Measurements from ENCODE around the gene HACD1.

The HACD1 gene

GRCh38 chr10:17606547-17607040, 10.6 kb downstream of the HACD1 start:
- no peaks in the 10 kb centered on the region for H3K79me2 ChIP-seq (ENCODE audit: insufficient read depth, low read length)
- no peak overlapping the region for H2AFZ ChIP-seq (ENCODE audit: low read depth, low read length, severe bottlenecking)
- no peaks in the 10 kb centered on the region for H3K9me2 ChIP-seq (replicated peaks; ENCODE audit: insufficient read depth, low read length)
- H3K36me3 ChIP-seq (ENCODE audit: low read length): no peaks in the 10 kb centered on the region
- TF ChIP-seq, protein P1, sequence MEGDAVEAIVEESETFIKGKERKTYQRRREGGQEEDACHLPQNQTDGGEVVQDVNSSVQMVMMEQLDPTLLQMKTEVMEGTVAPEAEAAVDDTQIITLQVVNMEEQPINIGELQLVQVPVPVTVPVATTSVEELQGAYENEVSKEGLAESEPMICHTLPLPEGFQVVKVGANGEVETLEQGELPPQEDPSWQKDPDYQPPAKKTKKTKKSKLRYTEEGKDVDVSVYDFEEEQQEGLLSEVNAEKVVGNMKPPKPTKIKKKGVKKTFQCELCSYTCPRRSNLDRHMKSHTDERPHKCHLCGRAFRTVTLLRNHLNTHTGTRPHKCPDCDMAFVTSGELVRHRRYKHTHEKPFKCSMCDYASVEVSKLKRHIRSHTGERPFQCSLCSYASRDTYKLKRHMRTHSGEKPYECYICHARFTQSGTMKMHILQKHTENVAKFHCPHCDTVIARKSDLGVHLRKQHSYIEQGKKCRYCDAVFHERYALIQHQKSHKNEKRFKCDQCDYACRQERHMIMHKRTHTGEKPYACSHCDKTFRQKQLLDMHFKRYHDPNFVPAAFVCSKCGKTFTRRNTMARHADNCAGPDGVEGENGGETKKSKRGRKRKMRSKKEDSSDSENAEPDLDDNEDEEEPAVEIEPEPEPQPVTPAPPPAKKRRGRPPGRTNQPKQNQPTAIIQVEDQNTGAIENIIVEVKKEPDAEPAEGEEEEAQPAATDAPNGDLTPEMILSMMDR (IDR thresholded peaks at IDR 0.05; ENCODE audit: insufficient read depth, low read length, poor library complexity, severe bottlenecking): no peak
- no peak for TF ChIP-seq EZH2phosphoT487 (conservative IDR thresholded peaks at IDR 0.05; ENCODE audit: low read length)
- no peak overlapping the region for H3K9ac ChIP-seq (ENCODE audit: low read length)
- H3K4me2 ChIP-seq (ENCODE audit: low read depth, low read length, poor library complexity, severe bottlenecking): no peak overlapping the region
- no peak overlapping the region for H3K4me3 ChIP-seq (ENCODE audit: insufficient read depth, low read length, poor library complexity, severe bottlenecking)
- no peaks in the 10 kb centered on the region for H3K27me3 ChIP-seq (ENCODE audit: low read length)
- H3K27ac ChIP-seq (ENCODE audit: low read depth, low read length): no peak overlapping the region
- no peaks in the 10 kb centered on the region for H4K20me1 ChIP-seq (ENCODE audit: low read depth, low read length)
- no peaks in the 10 kb centered on the region for H3F3A ChIP-seq (ENCODE audit: insufficient read depth)
- H3K9me3 ChIP-seq (ENCODE audit: insufficient read depth, low read length): no peaks in the 10 kb centered on the region

- Histone ChIP-seq H3F3A (ENCODE audit: insufficient read depth) (no peaks in the 10 kb centered on the region), H3K9ac (ENCODE audit: low read length) (no peak overlapping the region), H3K27ac (ENCODE audit: low read depth, low read length) (no peak overlapping the region), H3K79me2 (ENCODE audit: insufficient read depth, low read length) (no peaks in the 10 kb centered on the region), H3K4me2 (ENCODE audit: low read depth, low read length, poor library complexity, severe bottlenecking) (no peak overlapping the region), H4K20me1 (ENCODE audit: low read depth, low read length) (no peaks in the 10 kb centered on the region), H3K36me3 (ENCODE audit: low read length) (no peaks in the 10 kb centered on the region), H3K27me3 (ENCODE audit: low read length) (no peaks in the 10 kb centered on the region), H3K9me2 (replicated peaks; ENCODE audit: insufficient read depth, low read length) (no peaks in the 10 kb centered on the region), H3K9me3 (ENCODE audit: insufficient read depth, low read length) (no peaks in the 10 kb centered on the region), H3K4me3 (ENCODE audit: insufficient read depth, low read length, poor library complexity, severe bottlenecking) (no peak overlapping the region), H2AFZ (ENCODE audit: low read depth, low read length, severe bottlenecking) (no peak overlapping the region)
- TF ChIP-seq, protein P1 (IDR thresholded peaks at IDR 0.05; ENCODE audit: insufficient read depth, low read length, poor library complexity, severe bottlenecking): no peak
- TF ChIP-seq EZH2phosphoT487 (conservative IDR thresholded peaks at IDR 0.05; ENCODE audit: low read length): no peak
Observed at GRCh38 chr10:17605936-17606335, 11.2 kb downstream of the HACD1 start.

DNA sequence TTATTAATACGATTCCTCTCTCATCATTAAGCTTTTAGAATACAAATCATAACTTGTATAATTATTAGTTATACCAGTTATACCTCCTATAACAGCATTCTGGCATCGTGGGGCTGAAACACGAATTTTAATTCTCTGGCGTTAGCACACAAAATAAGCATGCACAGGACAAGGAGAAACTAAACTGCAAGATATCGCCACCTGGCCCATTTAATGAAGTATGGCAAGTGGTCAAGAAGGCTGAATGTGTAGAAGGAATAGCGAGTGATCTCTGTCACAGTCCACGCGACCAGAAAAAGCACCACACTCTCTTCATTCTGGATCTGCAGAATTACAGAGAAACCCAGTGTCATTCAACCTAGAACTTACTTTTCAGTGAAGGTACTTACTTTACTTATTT, 18.1 kb downstream of the HACD1 start:
- H3K36me3 ChIP-seq (ENCODE audit: low read length): no peaks in the 10 kb centered on the region
- H3K79me2 ChIP-seq (ENCODE audit: insufficient read depth, low read length): no peaks in the 10 kb centered on the region
- no peaks in the 10 kb centered on the region for H3K27me3 ChIP-seq (ENCODE audit: low read length)
- H3K4me3 ChIP-seq (ENCODE audit: insufficient read depth, low read length, poor library complexity, severe bottlenecking): no peak overlapping the region
- no peak overlapping the region for H3K27ac ChIP-seq (ENCODE audit: low read depth, low read length)
- no peak overlapping the region for H3K9ac ChIP-seq (ENCODE audit: low read length)
- TF ChIP-seq, protein P1 (IDR thresholded peaks at IDR 0.05; ENCODE audit: insufficient read depth, low read length, poor library complexity, severe bottlenecking): no peak
- TF ChIP-seq EZH2phosphoT487 (conservative IDR thresholded peaks at IDR 0.05; ENCODE audit: low read length): no peak
- no peaks in the 10 kb centered on the region for H3F3A ChIP-seq (ENCODE audit: insufficient read depth)
- H3K9me2 ChIP-seq (replicated peaks; ENCODE audit: insufficient read depth, low read length): no peaks in the 10 kb centered on the region
- no peaks in the 10 kb centered on the region for H4K20me1 ChIP-seq (ENCODE audit: low read depth, low read length)
- H2AFZ ChIP-seq (ENCODE audit: low read depth, low read length, severe bottlenecking): no peak overlapping the region
- H3K4me2 ChIP-seq (ENCODE audit: low read depth, low read length, poor library complexity, severe bottlenecking): no peak overlapping the region
- H3K9me3 ChIP-seq (ENCODE audit: insufficient read depth, low read length): no peaks in the 10 kb centered on the region

Measured in SU-DHL-6 (cell line).